ENCODE data around the gene CTNNB1. TPM values are rescaled to one million over a fixed set of nuclear protein-coding genes. Genes with fewer than 3 reads are reported as not detected.

CTNNB1 gene
- total RNA-seq, 1 experiment from 2014 or later, result 387 TPM

- TF ChIP-seq E2F5 (CRISPR knock-in tag; IDR thresholded peaks at IDR 0.05) (no peak), CTCF (IDR thresholded peaks at IDR 0.05) (no peak), MXD4 (CRISPR knock-in tag; IDR thresholded peaks at IDR 0.05; ENCODE audit: borderline replicate concordance) (no peak), NR2C2 (CRISPR knock-in tag; IDR thresholded peaks at IDR 0.05) (no peak), CDX4 (CRISPR knock-in tag; IDR thresholded peaks at IDR 0.05; ENCODE audit: borderline replicate concordance) (no peak), TEAD1 (CRISPR knock-in tag; IDR thresholded peaks at IDR 0.05) (no peak), ZMAT4 (CRISPR knock-in tag; IDR thresholded peaks at IDR 0.05) (no peak), FOXK1 (CRISPR knock-in tag; IDR thresholded peaks at IDR 0.05) (no peak)
Measured at GRCh38 chr3:41250825-41251224, 51.5 kb downstream of the CTNNB1 start (continued).

GRCh38 chr3:41251593-41251992, 52.3 kb downstream of the CTNNB1 start:
- Mint-ChIP-seq H3K4me3 (no peak overlapping the region), H3K4me1 (peaks cover 7% of the 10 kb centered on the region; the same call in 1 of the 2 replicates), H3K27ac (no peak overlapping the region), H3K9me3 (peaks cover 8% of the 10 kb centered on the region; the same call in 1 of the 2 replicates), H3K27me3 (ENCODE audit: low read depth) (no peaks in the 10 kb centered on the region; the same call in 1 of the 2 replicates), H3K36me3 (no peaks in the 10 kb centered on the region)
- no peak for DNase-seq (ENCODE audit: low spot score)
- TF ChIP-seq NFYB (CRISPR knock-in tag; conservative IDR thresholded peaks at IDR 0.05; ENCODE audit: low read depth) (no peak), ZNF317 (CRISPR knock-in tag; IDR thresholded peaks at IDR 0.05; ENCODE audit: borderline replicate concordance, low read depth) (no peak), ZNF232 (CRISPR knock-in tag; IDR thresholded peaks at IDR 0.05) (no peak), ZBTB21 (CRISPR knock-in tag; IDR thresholded peaks at IDR 0.05; ENCODE audit: borderline replicate concordance) (no peak), ZNF532 (CRISPR knock-in tag; IDR thresholded peaks at IDR 0.05; ENCODE audit: borderline replicate concordance) (no peak), CBFB (CRISPR knock-in tag; IDR thresholded peaks at IDR 0.05; ENCODE audit: low read depth) (no peak), CREM (CRISPR knock-in tag; IDR thresholded peaks at IDR 0.05) (no peak), ETV6 (CRISPR knock-in tag; IDR thresholded peaks at IDR 0.05) (no peak), GRHL2 (CRISPR knock-in tag; IDR thresholded peaks at IDR 0.05; ENCODE audit: insufficient replicate concordance, severe bottlenecking) (no peak), SP1 (CRISPR knock-in tag; conservative IDR thresholded peaks at IDR 0.05) (no peak), SMAD4 (CRISPR knock-in tag; IDR thresholded peaks at IDR 0.05) (no peak)
- ATAC-seq, result no peak
- POLR2A ChIA-PET, result no interaction called here
- CTCF ChIA-PET, result interaction anchor here (1.0 kb wide), 1 partner anchor 671 kb away, joined by 3 read pairs; no protein-coding TSS in a partner anchor

Data from WTC11 (cell line).